H7 (cell line): ENCODE results near the gene RIC8B. TPM values are rescaled to one million over a fixed set of nuclear protein-coding genes. Genes with fewer than 3 reads are reported as not detected.

Experiments used
- DNase-seq: peaks from one replicate; pipeline ENCODE4 v3.0.0; 2012
- H3K27me3 ChIP-seq: 2 replicates; pipeline ENCODE4 v1.6.0; 2011; ENCODE audit warnings: mild to moderate bottlenecking, low read length; ENCODE audit not compliant: control insufficient read depth, insufficient read depth
- H3K36me3 ChIP-seq: replicated peaks from 2 replicates; pipeline ENCODE4 v1.5.1; 2011; ENCODE audit warnings: low read length; ENCODE audit not compliant: control insufficient read depth, insufficient read depth
- H3K4me3 ChIP-seq: 2 replicates; pipeline ENCODE4 v1.5.1; 2011; ENCODE audit warnings: low read depth, mild to moderate bottlenecking, control low read depth, low read length, moderate library complexity; ENCODE audit not compliant: insufficient read depth
- total RNA-seq: library from RNA; depleted of rRNA; stranded (reverse); fragments of >200 nt; shearing (Covaris generic); gene quantifications from 2 replicates; pipeline ENCODE4 v1.2.3, GENCODE V29; 2014

The RIC8B gene
- total RNA-seq, 1 experiment from 2014 or later: 10.7 TPM

DNA sequence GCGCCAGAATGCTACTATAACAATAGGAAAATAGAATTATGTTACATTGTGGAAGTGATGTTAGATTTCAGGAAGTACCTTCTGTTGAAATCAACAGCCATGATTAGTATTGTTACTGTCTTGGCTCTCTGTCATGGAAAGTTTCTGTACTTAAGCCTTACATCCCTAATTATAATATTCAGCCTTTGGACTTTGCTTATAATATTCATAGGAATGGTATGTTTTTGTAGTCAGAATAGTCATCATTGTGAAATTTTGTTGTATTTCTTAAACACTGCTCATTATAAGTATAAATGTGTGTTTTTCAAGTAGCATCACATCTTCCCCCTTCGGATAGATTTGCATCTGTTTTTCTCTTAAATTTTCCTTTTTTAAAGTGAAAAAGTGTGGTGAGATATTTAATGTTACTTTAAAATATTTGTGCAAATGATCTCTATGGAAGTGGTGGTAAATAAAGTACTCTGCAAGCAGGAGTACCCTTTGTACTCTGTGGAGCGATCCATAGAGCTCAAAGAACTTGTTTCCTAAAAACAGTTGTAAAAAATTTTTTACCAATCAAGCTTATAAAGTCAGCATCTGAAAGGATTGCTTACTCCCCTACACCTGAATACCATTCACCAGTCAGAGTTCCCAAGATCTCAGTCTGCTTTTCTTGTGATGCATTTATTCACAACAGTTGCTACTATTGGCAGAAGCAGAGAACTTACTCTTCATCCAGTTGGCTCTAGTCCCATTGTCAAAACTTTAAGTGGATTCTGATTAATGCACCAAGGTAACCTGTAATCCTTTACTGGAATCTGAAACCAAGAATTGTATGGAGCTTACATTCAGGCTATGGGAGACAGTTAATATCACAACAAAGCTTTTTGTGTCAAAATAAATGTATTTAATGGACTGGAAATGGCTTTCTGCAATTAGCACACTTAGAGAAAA, 87.8 kb downstream of the RIC8B start:
- Histone ChIP-seq H3K27me3 (no peaks in the 10 kb centered on the region), H3K36me3 (no peaks in the 10 kb centered on the region; the same call in 1 of the 2 replicates), H3K4me3 (no peak overlapping the region)
- no peak for DNase-seq

DNA sequence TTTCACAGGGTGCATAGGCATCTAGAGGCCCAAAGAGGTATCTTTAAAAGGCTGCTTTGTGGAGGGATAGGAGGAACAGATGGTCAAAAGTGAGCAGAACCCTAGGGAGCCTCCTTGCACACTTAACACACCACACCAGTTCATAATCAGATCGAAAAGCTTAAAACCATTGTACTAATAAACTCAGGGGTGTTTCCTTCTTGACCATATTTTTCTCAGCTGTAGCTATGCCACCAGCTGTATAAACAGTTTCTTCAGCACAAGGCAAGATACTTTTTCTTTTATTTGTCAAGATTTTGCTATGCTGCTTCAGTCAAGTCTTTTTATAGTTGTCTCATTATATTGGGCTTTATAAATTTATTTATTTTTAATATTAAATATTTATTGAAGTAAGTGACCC, 88.7 kb downstream of the RIC8B start:
- H3K4me3 ChIP-seq: no peak overlapping the region
- DNase-seq: no peak
- H3K36me3 ChIP-seq: no peaks in the 10 kb centered on the region
- H3K27me3 ChIP-seq: no peaks in the 10 kb centered on the region

- Histone ChIP-seq H3K27me3 (no peaks in the 10 kb centered on the region), H3K36me3 (no peaks in the 10 kb centered on the region), H3K4me3 (no peak overlapping the region)
- DNase-seq: peak; percentile 7
These were observed 91.2 kb downstream of the RIC8B start for GRCh38 chr12:106865683-106866082.

DNA sequence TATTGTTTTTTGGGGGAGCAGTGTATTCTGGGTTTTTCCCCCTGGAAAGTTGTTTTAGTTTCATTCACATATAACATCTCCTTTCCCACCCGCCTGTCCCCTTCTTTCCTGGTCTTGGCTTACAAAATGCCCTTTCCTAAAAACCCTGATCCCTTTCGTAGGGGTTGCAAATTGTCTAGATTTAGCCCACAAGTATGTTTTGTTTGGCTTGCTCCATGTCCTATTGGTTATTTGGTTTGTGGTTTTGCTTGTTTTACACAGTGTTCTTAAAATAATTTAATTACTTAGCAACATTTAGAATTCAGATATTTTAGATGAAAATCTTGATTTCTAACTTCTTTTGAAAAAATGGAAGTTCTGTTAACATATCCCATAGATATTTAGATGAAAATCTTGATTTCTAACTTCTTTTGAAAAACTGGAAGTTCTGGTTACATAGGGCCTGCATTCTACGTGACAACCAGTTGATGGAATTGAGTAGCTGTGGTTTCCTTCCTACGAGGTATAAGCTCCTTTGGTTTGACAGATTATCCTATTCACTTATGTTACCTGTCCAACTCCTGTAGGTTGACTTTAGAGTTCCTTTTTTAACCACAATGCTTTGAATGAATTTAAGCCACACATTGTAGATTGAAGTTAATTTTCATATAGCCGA, 92.1 kb downstream of the RIC8B start:
- Histone ChIP-seq H3K36me3 (no peaks in the 10 kb centered on the region), H3K4me3 (no peak overlapping the region), H3K27me3 (no peaks in the 10 kb centered on the region)
- DNase-seq: no peak

DNA sequence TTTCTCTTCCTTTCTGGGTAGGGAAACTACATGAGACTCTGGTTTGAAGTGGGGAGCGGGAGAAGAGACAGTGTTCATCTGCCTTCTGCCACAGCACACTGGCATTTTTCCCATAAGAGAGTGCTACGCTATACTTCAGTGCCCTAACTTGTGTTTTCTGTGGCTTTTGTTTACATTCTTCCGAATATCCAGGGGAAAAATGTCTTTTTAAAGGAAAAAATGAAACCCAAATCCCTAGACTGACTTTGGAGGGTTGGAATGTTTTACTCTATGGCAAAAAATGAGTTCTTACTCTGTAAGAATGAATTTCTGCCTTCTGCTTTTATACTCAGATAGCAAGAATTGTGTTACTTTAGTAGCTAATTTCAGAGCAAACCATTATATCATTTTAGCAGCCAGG, 93.2 kb downstream of the RIC8B start:
- H3K36me3 ChIP-seq: no peaks in the 10 kb centered on the region
- H3K4me3 ChIP-seq: no peak overlapping the region
- no peaks in the 10 kb centered on the region for H3K27me3 ChIP-seq
- no peak for DNase-seq

- Histone ChIP-seq H3K4me3 (no peak overlapping the region), H3K27me3 (no peaks in the 10 kb centered on the region), H3K36me3 (no peaks in the 10 kb centered on the region)
- DNase-seq: no peak
These were observed 94.7 kb downstream of the RIC8B start for GRCh38 chr12:106868982-106869700.

GRCh38 chr12:106870116-106870515, 95.6 kb downstream of the RIC8B start:
- Histone ChIP-seq H3K36me3 (no peaks in the 10 kb centered on the region), H3K27me3 (no peaks in the 10 kb centered on the region), H3K4me3 (no peak overlapping the region)
- DNase-seq: no peak

DNA sequence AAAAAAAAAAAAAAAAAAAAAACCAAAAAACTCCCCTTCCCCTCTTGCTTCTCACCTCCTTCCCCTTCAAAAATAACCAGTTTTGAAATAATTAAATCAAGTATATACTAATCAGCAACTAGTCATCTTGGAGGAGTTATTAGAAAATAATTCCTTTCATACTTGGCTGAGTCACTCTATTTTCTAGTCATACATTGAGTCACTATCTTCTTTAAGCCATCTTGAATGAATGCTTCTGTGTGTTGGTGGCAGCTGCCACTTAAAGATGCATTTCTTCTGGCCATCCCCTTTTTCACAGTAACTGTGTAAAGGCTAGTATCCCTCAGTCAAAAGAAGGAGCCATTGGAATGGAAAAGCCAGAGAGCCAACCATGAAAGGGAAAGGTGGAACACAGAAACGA, 97.0 kb downstream of the RIC8B start:
- no peaks in the 10 kb centered on the region for H3K36me3 ChIP-seq
- H3K27me3 ChIP-seq: no peaks in the 10 kb centered on the region
- DNase-seq: no peak
- no peak overlapping the region for H3K4me3 ChIP-seq

DNA sequence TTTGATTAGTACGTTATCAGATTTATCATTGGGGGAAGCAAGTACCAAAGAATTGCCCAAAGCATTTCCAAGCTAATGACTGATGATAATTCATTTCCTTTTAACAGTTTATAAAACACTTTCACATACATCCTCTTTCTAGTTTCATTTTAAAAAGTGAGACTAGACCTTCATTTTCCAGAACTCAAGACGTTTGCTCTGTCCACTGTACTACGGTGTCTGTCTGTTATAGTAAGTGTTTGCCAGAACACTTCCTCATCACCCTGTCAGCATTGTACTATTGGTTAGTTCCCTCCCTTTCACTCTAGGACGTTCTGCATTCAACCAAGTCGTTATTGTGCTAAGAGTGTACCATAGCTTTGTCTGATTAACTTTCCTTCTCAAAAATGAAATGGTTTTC, 99.5 kb downstream of the RIC8B start:
- Histone ChIP-seq H3K27me3 (no peaks in the 10 kb centered on the region), H3K36me3 (peaks cover under 1% of the 10 kb centered on the region), H3K4me3 (no peak overlapping the region)
- DNase-seq: no peak

DNA sequence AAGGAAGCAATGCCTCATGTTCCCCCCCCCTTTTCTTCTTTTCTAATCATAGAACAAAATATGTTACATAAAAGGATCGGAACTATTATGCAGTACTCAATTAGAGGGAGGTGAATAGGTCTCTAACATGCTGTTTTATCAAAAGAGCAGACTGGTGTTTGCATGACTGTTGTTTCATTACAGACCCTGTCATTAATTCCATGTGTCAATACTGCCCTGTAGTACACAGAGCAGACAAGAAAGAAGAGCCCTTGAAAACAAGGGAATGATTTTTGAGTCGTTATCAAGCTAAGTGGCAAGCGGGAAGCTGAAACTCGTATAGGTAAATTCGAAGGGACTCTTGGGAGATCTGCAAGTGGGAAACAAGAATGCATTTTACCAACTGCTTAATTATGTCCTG, 104.3 kb downstream of the RIC8B start:
- Histone ChIP-seq H3K27me3 (no peaks in the 10 kb centered on the region), H3K4me3 (no peak overlapping the region), H3K36me3 (peaks cover 2% of the 10 kb centered on the region)
- DNase-seq: no peak

- DNase-seq: no peak
- Histone ChIP-seq H3K4me3 (no peak overlapping the region), H3K27me3 (no peaks in the 10 kb centered on the region), H3K36me3 (peaks cover 3% of the 10 kb centered on the region)
These were observed 105.1 kb downstream of the RIC8B start for GRCh38 chr12:106879612-106880011.

GRCh38 chr12:106883426-106883825, 108.9 kb downstream of the RIC8B start:
- Histone ChIP-seq H3K36me3 (peaks cover 7% of the 10 kb centered on the region), H3K4me3 (no peak overlapping the region), H3K27me3 (no peaks in the 10 kb centered on the region)
- no peak for DNase-seq

DNA sequence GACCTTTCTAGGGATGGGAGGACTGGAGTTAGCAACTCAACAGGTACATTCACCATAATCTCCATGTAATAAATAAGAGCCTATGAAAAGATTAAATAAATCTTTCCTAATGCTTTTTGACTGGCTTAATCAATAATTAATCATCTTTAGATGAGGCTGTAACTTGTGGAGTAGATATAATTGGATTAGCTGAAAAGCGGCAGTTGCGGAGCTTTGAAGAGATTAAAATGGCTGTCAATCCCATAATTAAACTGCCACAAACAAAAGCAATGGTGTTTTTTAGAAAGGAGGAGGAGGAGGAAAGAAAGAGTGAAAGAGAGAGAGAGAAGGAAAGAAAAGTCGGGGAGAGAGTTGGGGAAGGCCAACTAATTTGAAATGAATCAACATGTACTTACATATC, 110.5 kb downstream of the RIC8B start:
- no peak for DNase-seq
- Histone ChIP-seq H3K27me3 (no peaks in the 10 kb centered on the region), H3K4me3 (no peak overlapping the region), H3K36me3 (peaks cover 6% of the 10 kb centered on the region; the same call in 1 of the 2 replicates)

GRCh38 chr12:106885541-106886249, 111.2 kb downstream of the RIC8B start:
- peaks cover 6% of the 10 kb centered on the region; the same call in 1 of the 2 replicates for H3K36me3 ChIP-seq
- H3K4me3 ChIP-seq: no peak overlapping the region
- no peaks in the 10 kb centered on the region for H3K27me3 ChIP-seq
- DNase-seq: no peak
